Stimulated activated naive CD4-positive, alpha-beta T cell treated with Interleukin-2 at 50 U/mL for 16 hours (primary cell): ENCODE results near the gene MARCHF3.
"Not testable (repeated sequence)": the region's sequence is repeated elsewhere in the genome, so short reads cannot be mapped to it uniquely, and the experiment has no call there.

Experiments used
- DNase-seq: peaks from one replicate; lab custom pipeline; 2025; lab: John Stamatoyannopoulos, UW

The MARCHF3 gene

DNA sequence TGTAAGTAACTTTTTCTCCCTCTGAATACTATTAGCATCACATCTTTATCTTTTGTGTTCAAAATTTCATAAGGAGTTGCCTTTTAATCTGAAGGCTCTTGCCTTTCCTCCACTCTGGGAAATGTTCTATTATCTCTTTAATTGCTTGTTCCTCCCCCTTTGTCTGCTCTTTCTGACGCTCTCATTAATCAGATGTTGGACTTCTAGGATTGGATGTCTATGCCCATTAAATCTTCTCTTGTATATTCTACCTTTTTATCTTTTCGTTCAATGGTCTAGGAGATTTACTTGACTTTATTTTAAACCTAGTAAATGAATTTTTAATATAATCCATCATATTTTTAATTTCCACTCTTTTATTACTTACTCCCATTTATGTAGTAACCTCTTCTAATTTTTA lies 76.7 kb downstream of the MARCHF3 start:
- no peak for DNase-seq

GRCh38 chr5:126949475-126949874 lies 80.9 kb downstream of the MARCHF3 start:
- no peak for DNase-seq

GRCh38 chr5:126948453-126948852 lies 81.9 kb downstream of the MARCHF3 start:
- no peak for DNase-seq

DNA sequence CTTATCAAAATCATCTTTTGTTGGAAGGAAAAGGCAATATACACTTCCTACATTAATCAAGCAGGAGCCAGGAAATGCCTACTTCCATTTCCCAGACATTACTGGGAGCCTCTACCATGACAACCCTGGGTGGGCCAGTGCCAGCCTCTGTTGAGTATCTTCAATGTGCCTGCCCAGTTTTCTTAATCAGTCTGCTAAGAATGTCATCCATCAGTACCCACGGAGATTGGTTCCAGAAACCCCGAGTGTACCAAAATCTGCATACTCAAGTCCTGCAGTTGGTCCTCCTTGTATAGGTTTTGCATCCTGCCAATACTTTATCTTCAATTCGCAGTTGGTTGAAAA lies 82.4 kb downstream of the MARCHF3 start:
- DNase-seq, result no peak

- DNase-seq, result no peak
These were observed 83.0 kb downstream of the MARCHF3 start for GRCh38 chr5:126947146-126948010.

DNA sequence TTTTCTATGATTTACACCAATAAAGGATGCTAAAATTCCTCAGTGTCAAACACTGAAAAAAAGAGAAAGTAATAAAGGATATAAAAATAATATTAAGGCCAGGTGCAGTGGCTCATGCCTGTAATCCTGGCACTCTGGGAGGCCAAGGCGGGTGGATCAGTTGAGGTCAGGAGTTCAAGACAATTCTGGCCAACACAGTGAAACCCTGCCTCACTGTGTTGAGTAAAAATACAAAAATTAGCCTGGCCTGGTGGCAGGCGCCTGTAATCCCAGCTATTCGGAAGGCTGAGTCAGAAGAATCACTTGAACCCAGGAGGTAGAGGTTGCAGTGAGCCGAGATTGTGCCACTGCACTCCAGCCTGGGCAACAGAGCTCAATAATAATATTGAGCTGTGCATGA lies 87.5 kb downstream of the MARCHF3 start:
- not testable (repeated sequence) for DNase-seq

DNA sequence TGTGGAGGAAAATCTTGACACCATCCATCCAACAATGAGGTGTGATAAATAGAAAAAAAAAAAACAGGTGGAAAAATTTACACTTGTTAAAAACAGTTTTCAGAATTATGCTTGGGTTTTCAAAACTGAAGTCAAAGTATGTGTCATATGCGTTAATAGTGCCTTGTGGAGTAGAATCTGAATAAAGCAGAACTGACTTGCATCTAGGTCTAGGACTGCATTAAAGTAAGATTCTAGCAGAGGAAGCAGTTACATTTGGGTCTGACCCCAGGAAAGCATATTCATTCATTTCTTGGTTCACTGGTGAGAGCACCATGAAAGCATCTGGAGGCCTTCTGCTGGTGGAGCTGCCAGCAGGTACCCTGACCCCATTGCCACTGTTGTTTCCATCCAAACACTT lies 89.0 kb downstream of the MARCHF3 start:
- DNase-seq, result no peak

DNA sequence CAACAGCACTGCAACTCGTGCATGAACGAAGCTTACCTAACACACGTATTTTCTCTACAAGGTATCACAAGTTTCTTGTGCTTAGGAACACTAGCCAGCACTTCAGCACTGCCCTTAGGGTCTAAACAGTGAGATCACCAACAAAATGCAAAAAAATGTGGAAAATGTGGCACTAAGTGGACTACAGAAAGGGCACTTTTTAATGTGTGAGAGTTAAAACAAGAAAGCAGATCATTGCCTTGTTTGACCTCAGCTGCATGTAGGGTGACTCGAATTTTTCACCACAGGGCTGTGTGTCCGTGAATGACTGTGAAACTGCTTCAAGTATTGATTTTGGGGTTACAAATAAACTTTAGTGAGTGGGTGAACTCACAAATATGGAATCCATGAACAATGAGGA lies 90.5 kb downstream of the MARCHF3 start:
- DNase-seq, result no peak

DNA sequence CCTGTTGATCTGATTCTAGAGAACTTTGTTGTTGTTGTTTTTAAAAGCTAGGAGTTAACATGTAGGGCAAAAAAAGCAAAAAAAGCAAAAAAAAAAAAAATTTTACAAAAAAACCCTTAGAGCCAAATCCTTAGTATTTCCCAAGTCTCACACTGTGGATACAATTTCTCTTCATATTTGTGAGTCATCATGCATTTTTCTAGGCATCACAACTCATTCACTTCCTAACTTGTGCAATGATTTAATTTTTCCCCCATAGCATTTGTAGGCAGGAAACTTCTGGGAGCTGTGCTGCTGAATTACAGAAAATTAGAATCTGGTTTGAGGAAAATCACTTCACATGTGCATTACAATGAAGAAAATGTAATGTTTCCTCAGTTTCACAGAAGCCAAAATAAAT lies 91.9 kb downstream of the MARCHF3 start:
- DNase-seq, result no peak

DNA sequence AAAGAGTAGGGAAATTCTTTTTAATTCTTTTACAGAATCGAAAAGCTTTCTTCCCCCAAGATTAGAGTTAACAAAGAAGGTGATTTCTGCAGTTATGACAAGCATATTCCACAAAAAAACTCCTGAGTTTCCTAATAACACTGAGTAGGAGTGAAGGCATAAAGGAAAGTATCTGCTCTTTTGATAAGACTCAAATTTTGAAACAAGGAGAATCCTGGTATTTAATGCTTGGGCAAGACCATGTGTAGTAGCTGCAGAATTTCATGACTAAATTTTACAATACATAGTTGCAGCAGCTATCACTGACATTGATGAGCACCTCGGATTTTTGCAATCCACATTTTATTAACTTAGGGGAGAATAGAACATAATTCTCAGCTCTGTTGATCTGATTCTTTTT lies 92.6 kb downstream of the MARCHF3 start:
- no peak for DNase-seq

DNA sequence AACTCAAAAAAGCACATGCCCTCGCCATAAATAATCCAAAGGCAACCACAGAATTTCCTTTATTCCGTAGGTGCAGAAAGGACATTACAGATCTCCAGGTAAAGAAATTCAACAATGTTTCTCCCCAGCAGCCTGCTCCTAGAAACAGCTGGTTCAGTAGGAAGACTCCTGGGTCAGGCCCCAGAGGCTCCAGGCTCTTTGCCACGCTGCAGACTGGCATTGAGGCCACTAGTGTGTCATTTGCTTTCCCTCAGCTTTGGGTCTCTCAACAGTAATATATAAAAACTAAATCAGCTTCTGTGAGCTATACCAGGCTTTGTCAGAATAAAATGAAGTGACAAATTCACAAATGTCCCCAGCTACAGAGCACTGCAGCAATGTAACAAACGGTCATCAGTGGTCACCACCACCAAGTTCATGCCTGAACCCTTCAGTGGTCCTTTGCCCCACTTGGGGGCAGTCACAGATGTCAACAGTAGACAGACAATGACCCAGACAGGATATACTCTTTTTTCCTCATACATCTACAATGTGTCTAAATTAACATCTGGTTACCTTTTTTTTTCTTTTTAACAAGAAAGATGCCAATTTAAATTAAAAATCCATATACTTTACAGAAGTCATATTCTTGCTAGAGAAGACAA lies 93.5 kb downstream of the MARCHF3 start:
- DNase-seq, result no peak

DNA sequence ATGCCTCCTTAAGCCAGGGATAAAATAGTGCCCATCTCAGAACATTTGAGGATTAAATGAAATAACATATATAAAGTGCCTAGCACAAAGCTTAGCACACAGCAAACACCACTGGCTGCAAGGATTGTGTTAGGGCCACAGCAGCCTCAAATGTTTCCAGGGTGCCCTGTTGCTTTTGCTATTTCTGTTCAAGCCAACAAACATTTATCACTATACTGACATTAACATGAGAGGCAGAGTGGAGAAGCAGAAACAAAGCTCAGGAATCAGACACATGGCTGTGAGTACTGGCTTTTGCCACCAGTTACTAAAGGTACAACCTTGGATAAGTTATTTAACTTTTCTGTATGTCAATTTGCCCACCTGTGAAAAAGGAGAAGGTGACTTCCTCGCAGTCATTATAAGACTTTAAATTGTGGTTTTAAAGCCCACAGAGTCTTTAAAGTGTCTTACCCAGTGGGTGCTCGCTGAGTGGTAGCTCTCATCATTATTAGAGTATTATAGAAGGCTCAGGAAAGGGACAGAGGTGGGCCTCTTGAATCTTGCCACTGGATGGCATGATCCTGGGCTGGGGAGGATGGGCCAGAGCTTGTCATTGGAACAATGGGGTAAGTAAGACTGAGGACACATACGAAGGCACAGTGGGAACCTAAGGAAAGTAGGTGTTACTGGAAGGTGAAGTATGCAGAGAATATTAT lies 98.2 kb downstream of the MARCHF3 start:
- DNase-seq, result no peak

- DNase-seq, result no peak
These were observed 102.3 kb downstream of the MARCHF3 start for GRCh38 chr5:126928041-126928440.

- no peak for DNase-seq
These were observed 102.9 kb downstream of the MARCHF3 start for GRCh38 chr5:126927429-126927828.

GRCh38 chr5:126926187-126926586 lies 104.2 kb downstream of the MARCHF3 start:
- no peak for DNase-seq

GRCh38 chr5:126925482-126925881 lies 104.9 kb downstream of the MARCHF3 start:
- no peak for DNase-seq

- DNase-seq, result no peak
These were observed 105.9 kb downstream of the MARCHF3 start for GRCh38 chr5:126924331-126925033.

DNA sequence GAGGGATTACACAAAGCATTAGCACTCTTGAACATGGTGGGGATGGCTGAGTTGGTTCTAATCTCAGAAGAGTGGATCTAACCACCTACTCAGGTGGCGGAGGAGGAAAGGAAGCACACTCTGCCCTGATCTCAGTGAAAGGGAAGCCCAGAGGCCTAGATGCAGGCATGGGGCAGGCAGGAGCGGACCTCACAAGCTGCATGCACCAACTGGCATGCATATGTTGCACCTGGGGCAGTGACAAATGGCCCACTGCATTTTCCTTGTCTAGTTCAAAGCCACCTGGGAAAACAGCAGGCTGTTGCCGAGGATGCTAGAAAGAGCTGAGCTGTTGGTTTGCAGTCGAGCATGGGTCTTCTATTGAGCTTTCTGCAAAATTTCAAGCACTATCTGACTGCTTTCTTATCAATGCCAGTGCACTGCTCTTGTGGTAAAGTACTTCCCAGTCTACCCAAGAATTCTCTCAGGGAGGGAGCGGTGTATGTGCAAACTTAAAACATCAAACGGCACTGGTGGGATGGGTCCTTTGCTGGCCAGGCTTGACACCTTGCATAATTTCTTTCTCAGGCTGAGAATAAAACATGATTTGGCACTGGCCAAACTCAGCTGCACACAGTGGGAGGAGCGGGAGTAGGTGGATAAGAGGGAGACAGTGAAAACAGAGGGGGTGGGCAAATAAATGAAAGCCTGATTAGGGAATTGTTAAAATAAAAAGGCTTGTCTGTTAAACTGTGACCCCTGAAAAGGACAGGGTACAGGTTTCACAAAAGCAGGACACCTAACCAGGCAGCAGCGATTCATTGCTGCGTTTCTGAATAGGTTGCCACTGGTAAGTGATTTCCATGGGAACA lies 108.9 kb downstream of the MARCHF3 start:
- DNase-seq, result no peak

GRCh38 chr5:126920291-126920690 lies 110.1 kb downstream of the MARCHF3 start:
- no peak for DNase-seq

DNA sequence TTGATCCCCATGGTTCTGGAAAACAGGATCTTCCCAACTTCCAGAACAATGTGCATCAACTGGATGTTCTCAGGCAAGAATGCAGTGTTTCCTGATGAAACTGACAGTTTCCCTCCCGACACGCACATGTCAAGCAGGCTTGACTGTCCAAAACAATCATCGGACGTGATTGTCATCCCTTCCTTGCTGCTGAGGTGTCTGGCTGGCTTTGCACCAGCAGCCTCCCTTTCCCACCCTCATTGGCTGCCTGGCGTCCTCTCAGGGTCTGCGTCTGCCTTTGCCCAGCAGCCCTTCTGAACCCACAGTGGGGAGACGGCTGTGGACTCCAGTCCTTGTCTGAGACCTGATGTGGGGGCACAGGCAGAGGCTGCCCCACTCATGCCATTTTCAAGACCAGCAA lies 110.8 kb downstream of the MARCHF3 start:
- DNase-seq, result no peak

DNA sequence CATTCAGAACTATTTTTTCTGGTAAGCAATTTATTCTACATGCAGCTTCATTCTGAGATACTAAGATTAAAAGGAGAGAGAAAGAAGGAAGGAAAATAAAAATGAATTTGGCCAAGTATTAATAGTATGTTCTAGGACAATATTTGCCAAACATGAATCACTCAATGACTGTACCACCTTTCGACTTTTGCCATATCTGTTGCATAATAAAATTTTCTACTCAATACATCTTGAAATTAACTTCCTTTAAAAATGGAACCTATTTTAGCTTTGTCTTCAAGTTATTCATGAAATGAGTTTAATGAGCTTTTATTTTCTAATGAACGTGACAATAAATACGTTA lies 111.8 kb downstream of the MARCHF3 start:
- DNase-seq, result no peak
